Measurements from ENCODE around the gene KCTD3. TPM values are rescaled to one million over a fixed set of nuclear protein-coding genes. Genes with fewer than 3 reads are reported as not detected.

KCTD3 gene
- total and polyA plus RNA-seq, 11 donors: 11.1 to 22.5 (median 15.4) TPM

- Histone ChIP-seq H3K27ac (no peak overlapping the region), H3K4me3 (no peak overlapping the region), H3K27me3 (peaks cover 0 to 3% (median 0%) of the 10 kb centered on the region in 9 donors), H3K9me3 (no peaks in the 10 kb centered on the region), H3K36me3 (no peaks in the 10 kb centered on the region), H3K4me1 (peaks cover 0 to 4% (median 0%) of the 10 kb centered on the region in 12 donors)
- DNase-seq (no peak), ATAC-seq (no peak)
- intact Hi-C loops (cut with DNase I): loop anchor here (1.0 to 10.0 kb wide), 12 partner anchors 712 to 1192 kb away; no protein-coding TSS in a partner anchor
- TF ChIP-seq POLR2A (IDR thresholded peaks at IDR 0.05): no peak
- peak in 1 of 12 donors; percentile 5 for TF ChIP-seq CTCF (IDR thresholded peaks at IDR 0.05)
These were observed 40.3 kb upstream of the KCTD3 start for GRCh38 chr1:215526846-215527151.

GRCh38 chr1:215529111-215529510 lies 38.0 kb upstream of the KCTD3 start:
- no peak overlapping the region for H3K27ac ChIP-seq
- peaks cover 0 to 3% (median 0%) of the 10 kb centered on the region in 9 donors for H3K27me3 ChIP-seq
- H3K9me3 ChIP-seq: no peaks in the 10 kb centered on the region
- no peaks in the 10 kb centered on the region for H3K36me3 ChIP-seq
- WGBS, 4 donors: 76 to 86% (median 78%) methylated on average over 4 of the region's 4 CpGs
- H3K4me3 ChIP-seq: no peak overlapping the region
- DNase-seq: no peak
- intact Hi-C loops (cut with DNase I): loop anchor here (5.0 to 10.0 kb wide), 10 partner anchors 714 to 1194 kb away; no protein-coding TSS in a partner anchor
- ATAC-seq: no peak
- peaks cover 0 to 4% (median 0%) of the 10 kb centered on the region in 12 donors for H3K4me1 ChIP-seq
- TF ChIP-seq POLR2A (IDR thresholded peaks at IDR 0.05) (no peak), CTCF (IDR thresholded peaks at IDR 0.05) (no peak)

- DNase-seq: no peak
- no peak overlapping the region for H3K27ac ChIP-seq
- TF ChIP-seq POLR2A (IDR thresholded peaks at IDR 0.05): no peak
- no peak for TF ChIP-seq CTCF (IDR thresholded peaks at IDR 0.05)
- no peaks in the 10 kb centered on the region for H3K9me3 ChIP-seq
- no peak overlapping the region for H3K4me3 ChIP-seq
- WGBS, 4 donors: 64 to 75% (median 70%) methylated on average over 2 of the region's 2 CpGs
- intact Hi-C loops (cut with DNase I): loop anchor here (5.0 to 10.0 kb wide), 10 partner anchors 715 to 1195 kb away; no protein-coding TSS in a partner anchor
- no peaks in the 10 kb centered on the region for H3K36me3 ChIP-seq
- ATAC-seq: no peak
- H3K27me3 ChIP-seq: peaks cover 0 to 3% (median 0%) of the 10 kb centered on the region in 9 donors
- peaks cover 0 to 4% (median 0%) of the 10 kb centered on the region in 12 donors for H3K4me1 ChIP-seq
These were observed 37.5 kb upstream of the KCTD3 start for GRCh38 chr1:215529571-215529970.

- Histone ChIP-seq H3K9me3 (no peaks in the 10 kb centered on the region), H3K4me1 (peaks cover 0 to 4% (median 0%) of the 10 kb centered on the region in 12 donors), H3K27me3 (peaks cover 0 to 3% (median 0%) of the 10 kb centered on the region in 9 donors), H3K27ac (no peak overlapping the region), H3K36me3 (no peaks in the 10 kb centered on the region), H3K4me3 (no peak overlapping the region)
- ATAC-seq: no peak
- WGBS, 4 donors: 81 to 87% (median 85%) methylated on average over 5 of the region's 5 CpGs
- TF ChIP-seq CTCF (IDR thresholded peaks at IDR 0.05) (no peak), POLR2A (IDR thresholded peaks at IDR 0.05) (no peak)
- intact Hi-C loops (cut with DNase I): no loop called here
- no peak for DNase-seq
These were observed 36.6 kb upstream of the KCTD3 start for GRCh38 chr1:215530401-215530984.

Measured in heart left ventricle (tissue), 16 donors.